22Rv1 (cell line): Measurements from ENCODE around the gene DUSP16.

Experiments
- CTCF ChIP-seq: fragments of 450-650 bp; IDR thresholded peaks from 2 replicates; pipeline ENCODE4 v1.5.1; 2017; ENCODE audit warnings: mild to moderate bottlenecking
- ZFX ChIP-seq: fragments of 450-650 bp; IDR thresholded peaks from 2 replicates; pipeline ENCODE4 v1.6.1; 2017; ENCODE audit warnings: antibody characterized with exemption, borderline replicate concordance

DNA sequence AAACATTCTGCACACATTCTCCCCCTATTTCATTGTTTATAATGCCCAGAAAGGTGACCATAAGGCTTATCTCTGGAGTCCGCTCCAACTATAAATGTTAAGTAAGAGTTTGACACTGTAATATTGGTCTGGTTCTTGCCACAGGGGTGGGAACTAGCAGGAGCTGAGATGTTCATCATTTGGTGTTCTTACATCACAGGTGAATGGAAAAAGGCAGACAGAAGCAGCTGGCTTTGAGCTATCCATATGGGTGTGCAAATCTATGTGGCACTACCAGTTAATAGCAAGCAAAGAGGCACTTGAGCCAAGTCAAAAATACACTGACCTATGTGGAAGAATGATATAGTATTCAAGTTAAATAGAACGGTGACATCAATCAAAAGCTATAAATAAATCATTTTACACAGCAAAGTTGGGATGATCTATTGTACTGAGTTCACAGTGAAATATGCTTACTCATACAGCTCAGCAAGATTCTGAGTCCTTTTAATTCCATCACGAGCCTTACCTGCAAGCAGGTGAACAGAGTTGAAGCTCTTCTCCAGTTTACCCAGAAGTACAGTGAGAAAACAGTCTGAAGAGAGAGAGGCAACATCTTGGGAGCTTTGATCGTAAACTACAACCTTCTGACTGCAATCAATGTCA, 43.2 kb downstream of the DUSP16 start:
- TF ChIP-seq CTCF (no peak), ZFX (no peak)
